CD14-positive monocyte (primary cell): ENCODE data around the gene EREG. TPM values are rescaled to one million over a fixed set of nuclear protein-coding genes. Genes with fewer than 3 reads are reported as not detected.

Experiments
- DNase-seq, 3 donors: peaks; one replicate each; pipeline ENCODE4 v3.0.0-alpha.2; 2011 to 2022
- H2AFZ ChIP-seq: 2 replicates; pipeline ENCODE4 v1.6.0; 2012; ENCODE audit warnings: mild to moderate bottlenecking, low read depth, low read length, inconsistent platforms; ENCODE audit not compliant: insufficient read depth, poor library complexity, severe bottlenecking
- H3K27ac ChIP-seq, 2 donors: 1 replicate in 1 of 2; 2 replicates in 1 of 2; pipeline ENCODE4 v1.5.1; 2012 to 2013; ENCODE audit warnings: low read length in 2 of 2, control low read depth in 1 of 2, inconsistent platforms in 1 of 2, low read depth in 1 of 2, mild to moderate bottlenecking in 1 of 2
- H3K27me3 ChIP-seq, 2 donors: one replicate each; pipeline versions ENCODE4 v1.6.0 to v1.6.1; 2011 to 2013; ENCODE audit warnings: low read length in 2 of 2; ENCODE audit not compliant: control insufficient read depth in 2 of 2, insufficient read depth in 2 of 2
- H3K36me3 ChIP-seq, 2 donors: replicated peaks in 1 of 2; 1 replicate in 1 of 2; 2 replicates in 1 of 2; pipeline versions ENCODE4 v1.5.1 to v1.6.1; 2012 to 2013; ENCODE audit warnings: low read length in 2 of 2, control low read depth in 1 of 2, inconsistent platforms in 1 of 2, mild to moderate bottlenecking in 1 of 2; ENCODE audit not compliant: insufficient read depth in 2 of 2, control insufficient read depth in 1 of 2
- H3K4me1 ChIP-seq, 2 donors: 1 replicate in 1 of 2; 2 replicates in 1 of 2; pipeline versions ENCODE4 v1.5.1 to v1.6.1; 2012 to 2013; ENCODE audit warnings: low read length in 2 of 2, control low read depth in 1 of 2, inconsistent platforms in 1 of 2, mild to moderate bottlenecking in 1 of 2, moderate library complexity in 1 of 2; ENCODE audit not compliant: insufficient read depth in 2 of 2, control insufficient read depth in 1 of 2
- H3K4me2 ChIP-seq: replicated peaks from 2 replicates; pipeline ENCODE3; 2012; ENCODE audit warnings: low read length, moderate library complexity, mild to moderate bottlenecking; ENCODE audit not compliant: poor library complexity, severe bottlenecking; ENCODE audit errors: extremely low read depth
- H3K4me3 ChIP-seq, 3 experiments: fragments of 200-600 bp in 1 of 3; sonication (generic) in 1 of 3; replicated peaks in 1 of 3; 1 replicate in 2 of 3; 2 replicates in 1 of 3; pipeline ENCODE4 v1.5.1; 2011 to 2013; ENCODE audit warnings: low read length in 3 of 3, mild to moderate bottlenecking in 3 of 3, control low read depth in 2 of 3, low read depth in 2 of 3, inconsistent platforms in 1 of 3, moderate library complexity in 1 of 3
- H3K79me2 ChIP-seq: 2 replicates; pipeline ENCODE4 v1.6.0; 2012; ENCODE audit warnings: mild to moderate bottlenecking, control low read depth, inconsistent platforms, low read length, moderate library complexity; ENCODE audit not compliant: insufficient read depth
- H3K9ac ChIP-seq: 2 replicates; pipeline ENCODE4 v1.6.0; 2017; ENCODE audit warnings: low read length, mild to moderate bottlenecking; ENCODE audit not compliant: insufficient read depth, poor library complexity, severe bottlenecking
- H3K9me3 ChIP-seq, 2 donors: replicated peaks in 1 of 2; 1 replicate in 1 of 2; 2 replicates in 1 of 2; pipeline versions ENCODE4 v1.5.1 to v1.6.1; 2012 to 2013; ENCODE audit warnings: low read length in 2 of 2, control low read depth in 1 of 2; ENCODE audit not compliant: control insufficient read depth in 1 of 2, insufficient read depth in 1 of 2
- H4K20me1 ChIP-seq: 2 replicates; pipeline ENCODE4 v1.6.0; 2012; ENCODE audit warnings: mild to moderate bottlenecking, low read length, control low read depth, moderate library complexity; ENCODE audit not compliant: insufficient read depth
- H3K27ac Mint-ChIP-seq, 7 donors: one replicate each; pipeline ENCODE4 v1.8.0; 2020; ENCODE audit warnings: mild to moderate bottlenecking in 7 of 7, mixed read lengths in 7 of 7, moderate library complexity in 6 of 7, inconsistent platforms in 2 of 7
- H3K27me3 Mint-ChIP-seq, 3 donors: one replicate each; pipeline ENCODE4 v1.8.0; 2021 to 2022; ENCODE audit warnings: low read depth in 3 of 3, mild to moderate bottlenecking in 3 of 3, mixed read lengths in 3 of 3, moderate library complexity in 3 of 3, inconsistent platforms in 1 of 3
- H3K36me3 Mint-ChIP-seq, 2 donors: one replicate each; pipeline ENCODE4 v1.8.0; 2020; ENCODE audit warnings: mixed read lengths in 2 of 2, inconsistent platforms in 1 of 2, mild to moderate bottlenecking in 1 of 2
- H3K4me1 Mint-ChIP-seq: one replicate; pipeline ENCODE4 v1.8.0; 2020; ENCODE audit warnings: mild to moderate bottlenecking, mixed read lengths
- H3K4me3 Mint-ChIP-seq, 2 donors: one replicate each; pipeline ENCODE4 v1.8.0; 2020; ENCODE audit warnings: mild to moderate bottlenecking in 2 of 2, mixed read lengths in 2 of 2, moderate library complexity in 1 of 2
- H3K9me3 Mint-ChIP-seq, 7 donors: one replicate each; pipeline ENCODE4 v1.8.0; 2020 to 2022; ENCODE audit warnings: mixed read lengths in 7 of 7, mild to moderate bottlenecking in 6 of 7, moderate library complexity in 6 of 7, inconsistent platforms in 2 of 7
- CTCF ChIP-seq: fragments of 200-600 bp; IDR thresholded peaks from one replicate; pipeline ENCODE4 v1.8.0; 2022; ENCODE audit warnings: antibody characterized with exemption, mild to moderate bottlenecking
- WGBS: methylation state at CpG from one replicate; pipeline ENCODE4 v1.1.5; 2013; ENCODE audit warnings: missing lambda C conversion rate; ENCODE audit not compliant: insufficient coverage; 5-methylcytosine and 5-hydroxymethylcytosine counted together
- intact Hi-C, 2 donors: fragments of 100-400 bp; cut with micrococcal nuclease; formaldehyde crosslinking; loops; one replicate each; pipeline versions ENCODE4 v1.15.0 to v1.15.1; 2023
- polyA plus RNA-seq, 3 donors: library from polyadenylated mRNA; depleted of rRNA in 1 of 3; unstranded in 2 of 3; stranded (reverse) in 1 of 3; fragments of 300-500 nt in 2 of 3; fragments of >200 nt in 1 of 3; fragmentation: Illumina TruSeq in 2 of 3; gene quantifications; 1 replicate in 2 of 3; 2 replicates in 1 of 3; pipeline ENCODE4 v1.2.3, GENCODE V29; 2012 to 2021

The EREG gene
- polyA plus RNA-seq, 3 donors: 2.7 to 17.2 (median 8.2) TPM

GRCh38 chr4:74391346-74391745, 26.4 kb downstream of the EREG start:
- H3K36me3 Mint-ChIP-seq: peaks cover 0 to 3% of the 10 kb centered on the region in 2 donors
- DNase-seq: no peak
- Histone ChIP-seq H3K27ac (no peak overlapping the region), H3K9me3 (no peaks in the 10 kb centered on the region), H3K36me3 (no peaks in the 10 kb centered on the region), H4K20me1 (no peaks in the 10 kb centered on the region), H3K9ac (no peak overlapping the region), H3K4me1 (no peaks in the 10 kb centered on the region), H3K79me2 (no peaks in the 10 kb centered on the region), H3K4me2 (no peak overlapping the region), H2AFZ (no peak overlapping the region), H3K4me3 (no peak overlapping the region), H3K27me3 (no peaks in the 10 kb centered on the region)
- no peak for TF ChIP-seq CTCF
- H3K9me3 Mint-ChIP-seq: peaks cover 0 to 2% (median 0%) of the 10 kb centered on the region in 7 donors
- no peaks in the 10 kb centered on the region for H3K27me3 Mint-ChIP-seq
- intact Hi-C loops: loop anchor here in 1 of 2 donors (10.0 kb wide), 1 partner anchor 53 kb away; the partner anchor contains the start of gene AREG
- no peak overlapping the region for H3K4me3 Mint-ChIP-seq
- no peaks in the 10 kb centered on the region for H3K4me1 Mint-ChIP-seq
- H3K27ac Mint-ChIP-seq: no peak overlapping the region

- no peaks in the 10 kb centered on the region for H3K27me3 Mint-ChIP-seq
- H3K9me3 Mint-ChIP-seq: peaks cover 0 to 2% (median 0%) of the 10 kb centered on the region in 7 donors
- H3K4me1 Mint-ChIP-seq: no peaks in the 10 kb centered on the region
- Histone ChIP-seq H3K36me3 (no peaks in the 10 kb centered on the region), H3K9ac (no peak overlapping the region), H3K4me2 (no peak overlapping the region), H2AFZ (no peak overlapping the region), H3K79me2 (no peaks in the 10 kb centered on the region), H3K27me3 (no peaks in the 10 kb centered on the region), H4K20me1 (no peaks in the 10 kb centered on the region), H3K27ac (no peak overlapping the region), H3K4me1 (no peaks in the 10 kb centered on the region), H3K9me3 (no peaks in the 10 kb centered on the region), H3K4me3 (no peak overlapping the region)
- intact Hi-C loops: loop anchor here in 1 of 2 donors (10.0 kb wide), 1 partner anchor 53 kb away; the partner anchor contains the start of gene AREG
- DNase-seq: peak in 2 of 3 donors; percentile 34 to 63
- H3K27ac Mint-ChIP-seq: peak overlapping the region in 1 of 7 donors; percentile 14
- no CpG with 5 or more reads among the region's 2 CpGs for WGBS
- no peak overlapping the region for H3K4me3 Mint-ChIP-seq
- peaks cover 0 to 3% of the 10 kb centered on the region in 2 donors for H3K36me3 Mint-ChIP-seq
- no peak for TF ChIP-seq CTCF
Measured at GRCh38 chr4:74391890-74392475, 27.0 kb downstream of the EREG start.
